Smooth muscle cell (in vitro differentiated cells): ENCODE results near the gene GTF2F1. TPM values are rescaled to one million over a fixed set of nuclear protein-coding genes. Genes with fewer than 3 reads are reported as not detected.
"Not testable (repeated sequence)": the region's sequence is repeated elsewhere in the genome, so short reads cannot be mapped to it uniquely, and the experiment has no call there.

Source experiments
- DNase-seq: peaks from one replicate; lab custom pipeline; 2025; ENCODE audit not compliant: unreplicated experiment; lab: John Stamatoyannopoulos, UW
- H2AFZ ChIP-seq: fragments of 200-600 bp; sonication (generic); 2 replicates; pipeline ENCODE4 v1.6.0; 2016; ENCODE audit warnings: antibody characterized with exemption, low read depth, mild to moderate bottlenecking
- H3F3A ChIP-seq: fragments of 200-600 bp; sonication (generic); 2 replicates; pipeline ENCODE4 v1.6.0; 2017; ENCODE audit warnings: antibody characterized with exemption, low read depth
- H3K27ac ChIP-seq: fragments of 200-600 bp; sonication (generic); 2 replicates; pipeline ENCODE4 v1.5.1; 2016; ENCODE audit warnings: low read depth, mild to moderate bottlenecking
- H3K27me3 ChIP-seq: fragments of 200-600 bp; sonication (generic); 2 replicates; pipeline ENCODE4 v1.6.1; 2016; ENCODE audit warnings: low read depth, mild to moderate bottlenecking
- H3K36me3 ChIP-seq: fragments of 200-600 bp; sonication (generic); 2 replicates; pipeline ENCODE4 v1.5.1; 2016; ENCODE audit warnings: low read depth
- H3K4me1 ChIP-seq: fragments of 200-600 bp; sonication (generic); 2 replicates; pipeline ENCODE4 v1.5.1; 2016; ENCODE audit warnings: low read depth
- H3K4me2 ChIP-seq: fragments of 200-600 bp; sonication (generic); 2 replicates; pipeline ENCODE4 v1.6.0; 2016; ENCODE audit warnings: mild to moderate bottlenecking
- H3K4me3 ChIP-seq: fragments of 200-600 bp; sonication (generic); 2 replicates; pipeline ENCODE4 v1.5.1; 2016; ENCODE audit warnings: mild to moderate bottlenecking
- H3K79me2 ChIP-seq: fragments of 200-600 bp; sonication (generic); 2 replicates; pipeline ENCODE4 v1.6.0; 2016; ENCODE audit warnings: low read depth, mild to moderate bottlenecking
- H3K9ac ChIP-seq: fragments of 200-600 bp; sonication (generic); 2 replicates; pipeline ENCODE4 v1.6.0; 2016; ENCODE audit warnings: low read depth
- H3K9me3 ChIP-seq: fragments of 200-600 bp; sonication (generic); replicated peaks from 2 replicates; pipeline ENCODE4 v1.5.1; 2016; ENCODE audit warnings: low read depth
- H4K20me1 ChIP-seq: fragments of 200-600 bp; sonication (generic); 2 replicates; pipeline ENCODE4 v1.6.0; 2016; ENCODE audit warnings: low read depth
- WGBS: methylation state at CpG from one replicate; pipeline ENCODE4 v1.1.7; 2016; ENCODE audit warnings: low lambda C conversion rate; 5-methylcytosine and 5-hydroxymethylcytosine counted together
- polyA plus RNA-seq: library from polyadenylated mRNA; unstranded; fragments of >200 nt; fragmentation: Nextera tagmentation; extraction: Ambion mirVana; gene quantifications from 2 replicates; pipeline ENCODE4 v1.2.1, GENCODE V29; 2016
- total RNA-seq: library from RNA; depleted of rRNA; stranded (reverse); fragments of >200 nt; gene quantifications from 2 replicates; pipeline ENCODE4 v1.2.3, GENCODE V29; 2014
- TF ChIP-seq, protein P1 (sequence below): fragments of 200-600 bp; sonication (generic); IDR thresholded peaks from 2 replicates; pipeline ENCODE4 v1.5.1; 2017; ENCODE audit warnings: borderline replicate concordance, mild to moderate bottlenecking, antibody characterized with exemption; ENCODE audit not compliant: insufficient read depth, poor library complexity, severe bottlenecking

GTF2F1 gene
- total and polyA plus RNA-seq, 2 experiments from 2014 or later, result 34.7 to 65.8 TPM

DNA sequence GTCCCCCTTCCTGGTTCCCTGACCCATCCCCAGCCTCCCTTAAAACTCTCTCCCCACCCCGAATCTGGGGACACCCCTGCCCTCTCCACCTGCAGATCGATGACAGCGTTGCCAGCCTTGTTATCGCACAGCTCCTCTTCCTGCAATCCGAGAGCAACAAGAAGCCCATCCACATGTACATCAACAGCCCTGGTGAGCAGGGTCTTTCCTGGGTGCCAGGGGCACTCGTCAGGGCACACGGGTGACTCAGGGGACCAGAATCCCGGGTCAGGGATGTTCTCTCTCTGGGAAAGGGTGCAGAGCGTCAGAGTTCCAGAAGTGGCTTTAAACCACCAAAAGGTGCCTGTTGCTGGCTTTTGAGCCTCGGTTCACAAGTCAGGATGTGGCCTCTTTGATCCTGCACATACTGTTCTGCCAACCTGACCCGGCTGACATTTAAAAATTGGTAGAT, 30.6 kb downstream of the GTF2F1 start:
- Histone ChIP-seq H3K27me3 (no peaks in the 10 kb centered on the region), H3K79me2 (peaks cover 12% of the 10 kb centered on the region), H3K27ac (peak overlapping the region; percentile 49), H2AFZ (peak overlapping the region; percentile 92), H3K4me2 (peak overlapping the region; percentile 91), H4K20me1 (no peaks in the 10 kb centered on the region), H3K4me1 (peaks cover 5% of the 10 kb centered on the region), H3K9ac (peak overlapping the region; percentile 56), H3F3A (no peaks in the 10 kb centered on the region), H3K36me3 (no peaks in the 10 kb centered on the region), H3K9me3 (no peaks in the 10 kb centered on the region), H3K4me3 (peak overlapping the region; percentile 81)
- TF ChIP-seq, protein P1, sequence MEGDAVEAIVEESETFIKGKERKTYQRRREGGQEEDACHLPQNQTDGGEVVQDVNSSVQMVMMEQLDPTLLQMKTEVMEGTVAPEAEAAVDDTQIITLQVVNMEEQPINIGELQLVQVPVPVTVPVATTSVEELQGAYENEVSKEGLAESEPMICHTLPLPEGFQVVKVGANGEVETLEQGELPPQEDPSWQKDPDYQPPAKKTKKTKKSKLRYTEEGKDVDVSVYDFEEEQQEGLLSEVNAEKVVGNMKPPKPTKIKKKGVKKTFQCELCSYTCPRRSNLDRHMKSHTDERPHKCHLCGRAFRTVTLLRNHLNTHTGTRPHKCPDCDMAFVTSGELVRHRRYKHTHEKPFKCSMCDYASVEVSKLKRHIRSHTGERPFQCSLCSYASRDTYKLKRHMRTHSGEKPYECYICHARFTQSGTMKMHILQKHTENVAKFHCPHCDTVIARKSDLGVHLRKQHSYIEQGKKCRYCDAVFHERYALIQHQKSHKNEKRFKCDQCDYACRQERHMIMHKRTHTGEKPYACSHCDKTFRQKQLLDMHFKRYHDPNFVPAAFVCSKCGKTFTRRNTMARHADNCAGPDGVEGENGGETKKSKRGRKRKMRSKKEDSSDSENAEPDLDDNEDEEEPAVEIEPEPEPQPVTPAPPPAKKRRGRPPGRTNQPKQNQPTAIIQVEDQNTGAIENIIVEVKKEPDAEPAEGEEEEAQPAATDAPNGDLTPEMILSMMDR, result no peak
- WGBS, result 57% methylated on average over 11 of the region's 11 CpGs
- no peak for DNase-seq

DNA sequence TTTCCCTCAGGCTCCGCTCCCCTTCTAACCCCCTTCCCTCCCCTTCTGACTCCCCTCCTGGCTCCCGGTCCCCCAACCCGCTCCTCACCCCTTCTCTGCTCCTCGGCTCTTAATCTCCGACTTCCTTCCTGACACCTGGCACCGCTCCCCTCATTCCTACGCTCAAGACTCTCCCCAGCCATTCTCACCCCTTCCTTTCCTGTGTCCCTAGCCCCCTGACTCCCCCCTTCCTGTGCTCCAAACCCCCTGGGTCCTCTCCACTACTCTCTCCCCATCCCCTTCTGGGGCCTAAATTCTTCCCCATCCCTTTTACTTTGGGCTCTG, 31.0 kb downstream of the GTF2F1 start:
- H3K9ac ChIP-seq, result peak overlapping the region; percentile 56
- WGBS, result no CpG with 5 or more reads among the region's 7 CpGs

DNA sequence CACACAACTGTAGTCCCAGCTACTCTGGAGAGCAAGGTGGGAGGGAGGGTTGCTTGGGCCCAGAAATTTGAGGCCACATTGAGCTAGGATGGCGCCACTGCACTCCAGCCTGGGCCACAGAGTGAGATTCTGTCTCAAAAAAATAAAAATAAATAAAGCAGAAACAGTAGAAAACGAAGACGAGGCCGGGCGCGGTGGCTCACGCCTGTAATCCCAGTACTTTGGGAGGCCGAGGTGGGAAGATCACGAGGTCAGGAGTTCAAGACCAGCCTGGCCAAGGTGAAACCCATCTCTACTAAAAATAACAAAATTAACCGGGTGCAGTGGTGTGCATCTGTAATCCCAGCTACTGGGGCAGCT, 32.1 kb downstream of the GTF2F1 start:
- not testable (repeated sequence) for DNase-seq, H3K4me1 ChIP-seq, H3K9me3 ChIP-seq, H3F3A ChIP-seq, H3K36me3 ChIP-seq, H4K20me1 ChIP-seq, H3K27me3 ChIP-seq, H3K27ac ChIP-seq
- 94% methylated on average over 10 of the region's 10 CpGs for WGBS
- Histone ChIP-seq H3K4me2 (peak overlapping the region; percentile 91), H2AFZ (peak overlapping the region; percentile 92), H3K9ac (peak overlapping the region; percentile 56), H3K4me3 (peak overlapping the region; percentile 81), H3K79me2 (peaks cover 12% of the 10 kb centered on the region)

More for the DNA sequence above, 31.0 kb downstream of the GTF2F1 start:
- H3F3A ChIP-seq, result no peaks in the 10 kb centered on the region
- peak overlapping the region; percentile 49 for H3K27ac ChIP-seq
- peaks cover 12% of the 10 kb centered on the region for H3K79me2 ChIP-seq
- peak overlapping the region; percentile 91 for H3K4me2 ChIP-seq
- no peaks in the 10 kb centered on the region for H3K36me3 ChIP-seq
- DNase-seq, result no peak
- H4K20me1 ChIP-seq, result no peaks in the 10 kb centered on the region
- TF ChIP-seq, protein P1, result no peak
- H3K27me3 ChIP-seq, result no peaks in the 10 kb centered on the region
- peak overlapping the region; percentile 92 for H2AFZ ChIP-seq
- H3K4me3 ChIP-seq, result peak overlapping the region; percentile 81
- no peaks in the 10 kb centered on the region for H3K9me3 ChIP-seq
- peaks cover 5% of the 10 kb centered on the region for H3K4me1 ChIP-seq

DNA sequence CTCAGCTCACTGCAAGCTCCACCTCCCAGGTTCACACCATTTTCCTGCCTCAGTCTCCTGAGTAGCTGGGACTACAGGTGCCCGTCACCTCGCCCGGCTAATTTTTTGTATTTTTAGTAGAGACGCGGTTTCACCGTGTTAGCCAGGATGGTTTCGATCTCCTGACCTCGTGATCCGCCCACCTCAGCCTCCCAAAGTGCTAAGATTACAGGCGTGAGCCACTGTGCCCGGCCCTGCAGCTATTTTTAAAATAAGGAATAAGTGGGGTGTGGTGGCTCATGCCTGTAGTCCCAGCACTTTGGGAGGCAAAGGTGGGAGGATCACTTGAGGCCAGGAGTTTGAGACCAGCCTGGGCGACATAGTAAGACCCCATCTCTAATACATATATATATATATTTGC, 32.5 kb downstream of the GTF2F1 start:
- not testable (repeated sequence) for H3K9me3 ChIP-seq, H3F3A ChIP-seq, H3K27me3 ChIP-seq, H4K20me1 ChIP-seq, H2AFZ ChIP-seq, H3K36me3 ChIP-seq, H3K9ac ChIP-seq, H3K4me3 ChIP-seq, H3K4me2 ChIP-seq, H3K27ac ChIP-seq, DNase-seq, H3K4me1 ChIP-seq
- WGBS, result 97% methylated on average over 12 of the region's 12 CpGs
- H3K79me2 ChIP-seq, result peaks cover 12% of the 10 kb centered on the region
